ENCODE data around the gene SFTPD. TPM values are rescaled to one million over a fixed set of nuclear protein-coding genes. Genes with fewer than 3 reads are reported as not detected.

SFTPD gene
- total and polyA plus RNA-seq, 9 of the 15 experiments (the other 6 are each of a cell fraction or from before 2014, with no cell fraction given): 0.20 TPM; not detected in 8

DNA sequence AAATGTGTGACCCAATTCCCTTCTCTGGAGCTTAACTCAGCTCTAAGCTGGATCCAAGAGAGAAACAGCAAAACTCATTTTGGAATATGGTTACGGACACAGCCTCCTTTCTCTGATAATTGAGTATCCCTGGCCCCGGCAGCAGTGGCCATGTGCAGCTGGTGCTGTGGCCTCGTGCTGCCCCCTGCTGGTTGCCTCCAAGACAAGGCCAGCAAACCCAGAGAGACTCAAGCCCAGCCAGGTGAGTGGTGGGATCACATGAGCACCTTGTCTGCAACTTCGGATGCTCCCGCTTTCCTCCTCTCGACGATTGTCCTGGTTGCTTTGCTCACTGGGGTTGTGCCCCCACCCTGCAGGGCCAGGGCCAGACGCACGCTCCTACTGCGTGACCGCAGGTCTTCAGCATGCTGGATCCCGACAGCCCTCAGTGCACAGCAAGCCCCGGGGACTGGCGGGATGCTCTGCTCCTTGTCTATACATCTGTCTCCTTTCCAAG lies 19.4 kb downstream of the SFTPD start (continued):
- TF ChIP-seq, protein P1, sequence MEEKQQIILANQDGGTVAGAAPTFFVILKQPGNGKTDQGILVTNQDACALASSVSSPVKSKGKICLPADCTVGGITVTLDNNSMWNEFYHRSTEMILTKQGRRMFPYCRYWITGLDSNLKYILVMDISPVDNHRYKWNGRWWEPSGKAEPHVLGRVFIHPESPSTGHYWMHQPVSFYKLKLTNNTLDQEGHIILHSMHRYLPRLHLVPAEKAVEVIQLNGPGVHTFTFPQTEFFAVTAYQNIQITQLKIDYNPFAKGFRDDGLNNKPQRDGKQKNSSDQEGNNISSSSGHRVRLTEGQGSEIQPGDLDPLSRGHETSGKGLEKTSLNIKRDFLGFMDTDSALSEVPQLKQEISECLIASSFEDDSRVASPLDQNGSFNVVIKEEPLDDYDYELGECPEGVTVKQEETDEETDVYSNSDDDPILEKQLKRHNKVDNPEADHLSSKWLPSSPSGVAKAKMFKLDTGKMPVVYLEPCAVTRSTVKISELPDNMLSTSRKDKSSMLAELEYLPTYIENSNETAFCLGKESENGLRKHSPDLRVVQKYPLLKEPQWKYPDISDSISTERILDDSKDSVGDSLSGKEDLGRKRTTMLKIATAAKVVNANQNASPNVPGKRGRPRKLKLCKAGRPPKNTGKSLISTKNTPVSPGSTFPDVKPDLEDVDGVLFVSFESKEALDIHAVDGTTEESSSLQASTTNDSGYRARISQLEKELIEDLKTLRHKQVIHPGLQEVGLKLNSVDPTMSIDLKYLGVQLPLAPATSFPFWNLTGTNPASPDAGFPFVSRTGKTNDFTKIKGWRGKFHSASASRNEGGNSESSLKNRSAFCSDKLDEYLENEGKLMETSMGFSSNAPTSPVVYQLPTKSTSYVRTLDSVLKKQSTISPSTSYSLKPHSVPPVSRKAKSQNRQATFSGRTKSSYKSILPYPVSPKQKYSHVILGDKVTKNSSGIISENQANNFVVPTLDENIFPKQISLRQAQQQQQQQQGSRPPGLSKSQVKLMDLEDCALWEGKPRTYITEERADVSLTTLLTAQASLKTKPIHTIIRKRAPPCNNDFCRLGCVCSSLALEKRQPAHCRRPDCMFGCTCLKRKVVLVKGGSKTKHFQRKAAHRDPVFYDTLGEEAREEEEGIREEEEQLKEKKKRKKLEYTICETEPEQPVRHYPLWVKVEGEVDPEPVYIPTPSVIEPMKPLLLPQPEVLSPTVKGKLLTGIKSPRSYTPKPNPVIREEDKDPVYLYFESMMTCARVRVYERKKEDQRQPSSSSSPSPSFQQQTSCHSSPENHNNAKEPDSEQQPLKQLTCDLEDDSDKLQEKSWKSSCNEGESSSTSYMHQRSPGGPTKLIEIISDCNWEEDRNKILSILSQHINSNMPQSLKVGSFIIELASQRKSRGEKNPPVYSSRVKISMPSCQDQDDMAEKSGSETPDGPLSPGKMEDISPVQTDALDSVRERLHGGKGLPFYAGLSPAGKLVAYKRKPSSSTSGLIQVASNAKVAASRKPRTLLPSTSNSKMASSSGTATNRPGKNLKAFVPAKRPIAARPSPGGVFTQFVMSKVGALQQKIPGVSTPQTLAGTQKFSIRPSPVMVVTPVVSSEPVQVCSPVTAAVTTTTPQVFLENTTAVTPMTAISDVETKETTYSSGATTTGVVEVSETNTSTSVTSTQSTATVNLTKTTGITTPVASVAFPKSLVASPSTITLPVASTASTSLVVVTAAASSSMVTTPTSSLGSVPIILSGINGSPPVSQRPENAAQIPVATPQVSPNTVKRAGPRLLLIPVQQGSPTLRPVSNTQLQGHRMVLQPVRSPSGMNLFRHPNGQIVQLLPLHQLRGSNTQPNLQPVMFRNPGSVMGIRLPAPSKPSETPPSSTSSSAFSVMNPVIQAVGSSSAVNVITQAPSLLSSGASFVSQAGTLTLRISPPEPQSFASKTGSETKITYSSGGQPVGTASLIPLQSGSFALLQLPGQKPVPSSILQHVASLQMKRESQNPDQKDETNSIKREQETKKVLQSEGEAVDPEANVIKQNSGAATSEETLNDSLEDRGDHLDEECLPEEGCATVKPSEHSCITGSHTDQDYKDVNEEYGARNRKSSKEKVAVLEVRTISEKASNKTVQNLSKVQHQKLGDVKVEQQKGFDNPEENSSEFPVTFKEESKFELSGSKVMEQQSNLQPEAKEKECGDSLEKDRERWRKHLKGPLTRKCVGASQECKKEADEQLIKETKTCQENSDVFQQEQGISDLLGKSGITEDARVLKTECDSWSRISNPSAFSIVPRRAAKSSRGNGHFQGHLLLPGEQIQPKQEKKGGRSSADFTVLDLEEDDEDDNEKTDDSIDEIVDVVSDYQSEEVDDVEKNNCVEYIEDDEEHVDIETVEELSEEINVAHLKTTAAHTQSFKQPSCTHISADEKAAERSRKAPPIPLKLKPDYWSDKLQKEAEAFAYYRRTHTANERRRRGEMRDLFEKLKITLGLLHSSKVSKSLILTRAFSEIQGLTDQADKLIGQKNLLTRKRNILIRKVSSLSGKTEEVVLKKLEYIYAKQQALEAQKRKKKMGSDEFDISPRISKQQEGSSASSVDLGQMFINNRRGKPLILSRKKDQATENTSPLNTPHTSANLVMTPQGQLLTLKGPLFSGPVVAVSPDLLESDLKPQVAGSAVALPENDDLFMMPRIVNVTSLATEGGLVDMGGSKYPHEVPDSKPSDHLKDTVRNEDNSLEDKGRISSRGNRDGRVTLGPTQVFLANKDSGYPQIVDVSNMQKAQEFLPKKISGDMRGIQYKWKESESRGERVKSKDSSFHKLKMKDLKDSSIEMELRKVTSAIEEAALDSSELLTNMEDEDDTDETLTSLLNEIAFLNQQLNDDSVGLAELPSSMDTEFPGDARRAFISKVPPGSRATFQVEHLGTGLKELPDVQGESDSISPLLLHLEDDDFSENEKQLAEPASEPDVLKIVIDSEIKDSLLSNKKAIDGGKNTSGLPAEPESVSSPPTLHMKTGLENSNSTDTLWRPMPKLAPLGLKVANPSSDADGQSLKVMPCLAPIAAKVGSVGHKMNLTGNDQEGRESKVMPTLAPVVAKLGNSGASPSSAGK (IDR thresholded peaks at IDR 0.05): 0 out of 2 replicates have a peak, but pooled peaks have one; percentile 18
- TF ChIP-seq JUND (IDR thresholded peaks at IDR 0.05; ENCODE audit: borderline replicate concordance, low read depth, low read length) (peak; percentile 55; the same call in 1 of the 2 replicates), JUND (tag; IDR thresholded peaks at IDR 0.05; ENCODE audit: borderline replicate concordance, low read depth, low read length) (peak; percentile 27; the same call in 1 of the 3 replicates), HCFC1 (IDR thresholded peaks at IDR 0.05; ENCODE audit: low read depth, low read length) (0 out of 2 replicates have a peak, but pooled peaks have one; percentile 35), XRCC5 (IDR thresholded peaks at IDR 0.05; ENCODE audit: low read depth, low read length) (0 out of 2 replicates have a peak, but pooled peaks have one; percentile 71), SIN3B (IDR thresholded peaks at IDR 0.05; ENCODE audit: low read depth) (no peak), YY1 (IDR thresholded peaks at IDR 0.05; ENCODE audit: borderline replicate concordance in 1 of 3, control insufficient read depth in 1 of 3, extremely low read depth in 1 of 3, insufficient read depth in 3 of 3, insufficient read length in 1 of 3, insufficient replicate concordance in 2 of 3, low read depth in 1 of 3, low read length in 2 of 3) (peak in 2 of 3 experiments; percentile 22 to 40), STAG1 (CRISPR knock-in tag; IDR thresholded peaks at IDR 0.05; ENCODE audit: borderline replicate concordance) (peak; percentile 94)
- TF ChIP-seq, protein P2, sequence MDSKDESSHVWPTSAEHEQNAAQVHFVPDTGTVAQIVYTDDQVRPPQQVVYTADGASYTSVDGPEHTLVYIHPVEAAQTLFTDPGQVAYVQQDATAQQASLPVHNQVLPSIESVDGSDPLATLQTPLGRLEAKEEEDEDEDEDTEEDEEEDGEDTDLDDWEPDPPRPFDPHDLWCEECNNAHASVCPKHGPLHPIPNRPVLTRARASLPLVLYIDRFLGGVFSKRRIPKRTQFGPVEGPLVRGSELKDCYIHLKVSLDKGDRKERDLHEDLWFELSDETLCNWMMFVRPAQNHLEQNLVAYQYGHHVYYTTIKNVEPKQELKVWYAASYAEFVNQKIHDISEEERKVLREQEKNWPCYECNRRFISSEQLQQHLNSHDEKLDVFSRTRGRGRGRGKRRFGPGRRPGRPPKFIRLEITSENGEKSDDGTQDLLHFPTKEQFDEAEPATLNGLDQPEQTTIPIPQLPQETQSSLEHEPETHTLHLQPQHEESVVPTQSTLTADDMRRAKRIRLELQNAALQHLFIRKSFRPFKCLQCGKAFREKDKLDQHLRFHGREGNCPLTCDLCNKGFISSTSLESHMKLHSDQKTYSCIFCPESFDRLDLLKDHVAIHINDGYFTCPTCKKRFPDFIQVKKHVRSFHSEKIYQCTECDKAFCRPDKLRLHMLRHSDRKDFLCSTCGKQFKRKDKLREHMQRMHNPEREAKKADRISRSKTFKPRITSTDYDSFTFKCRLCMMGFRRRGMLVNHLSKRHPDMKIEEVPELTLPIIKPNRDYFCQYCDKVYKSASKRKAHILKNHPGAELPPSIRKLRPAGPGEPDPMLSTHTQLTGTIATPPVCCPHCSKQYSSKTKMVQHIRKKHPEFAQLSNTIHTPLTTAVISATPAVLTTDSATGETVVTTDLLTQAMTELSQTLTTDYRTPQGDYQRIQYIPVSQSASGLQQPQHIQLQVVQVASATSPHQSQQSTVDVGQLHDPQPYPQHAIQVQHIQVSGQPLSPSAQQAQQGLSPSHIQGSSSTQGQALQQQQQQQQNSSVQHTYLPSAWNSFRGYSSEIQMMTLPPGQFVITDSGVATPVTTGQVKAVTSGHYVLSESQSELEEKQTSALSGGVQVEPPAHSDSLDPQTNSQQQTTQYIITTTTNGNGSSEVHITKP (IDR thresholded peaks at IDR 0.05; ENCODE audit: partially characterized antibody): no peak
- TF ChIP-seq, protein P3, sequence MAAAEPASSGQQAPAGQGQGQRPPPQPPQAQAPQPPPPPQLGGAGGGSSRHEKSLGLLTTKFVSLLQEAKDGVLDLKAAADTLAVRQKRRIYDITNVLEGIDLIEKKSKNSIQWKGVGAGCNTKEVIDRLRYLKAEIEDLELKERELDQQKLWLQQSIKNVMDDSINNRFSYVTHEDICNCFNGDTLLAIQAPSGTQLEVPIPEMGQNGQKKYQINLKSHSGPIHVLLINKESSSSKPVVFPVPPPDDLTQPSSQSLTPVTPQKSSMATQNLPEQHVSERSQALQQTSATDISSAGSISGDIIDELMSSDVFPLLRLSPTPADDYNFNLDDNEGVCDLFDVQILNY (CRISPR knock-in tag; IDR thresholded peaks at IDR 0.05): peak; percentile 80
